AG10803 (cell line): ENCODE results near the gene RIN3.

Experiments used
- DNase-seq: peaks from one replicate; pipeline ENCODE4 v3.0.0; 2010; ENCODE audit warnings: low read depth
- H3K4me3 ChIP-seq: 2 replicates; pipeline ENCODE4 v1.5.1; 2011; ENCODE audit warnings: mild to moderate bottlenecking, low read length, control low read depth
- TF ChIP-seq, protein P1 (sequence below): conservative IDR thresholded peaks from 2 replicates; pipeline ENCODE4 v1.5.1; 2011; ENCODE audit warnings: mild to moderate bottlenecking, low read length, control low read depth, inconsistent platforms

The RIN3 gene

DNA sequence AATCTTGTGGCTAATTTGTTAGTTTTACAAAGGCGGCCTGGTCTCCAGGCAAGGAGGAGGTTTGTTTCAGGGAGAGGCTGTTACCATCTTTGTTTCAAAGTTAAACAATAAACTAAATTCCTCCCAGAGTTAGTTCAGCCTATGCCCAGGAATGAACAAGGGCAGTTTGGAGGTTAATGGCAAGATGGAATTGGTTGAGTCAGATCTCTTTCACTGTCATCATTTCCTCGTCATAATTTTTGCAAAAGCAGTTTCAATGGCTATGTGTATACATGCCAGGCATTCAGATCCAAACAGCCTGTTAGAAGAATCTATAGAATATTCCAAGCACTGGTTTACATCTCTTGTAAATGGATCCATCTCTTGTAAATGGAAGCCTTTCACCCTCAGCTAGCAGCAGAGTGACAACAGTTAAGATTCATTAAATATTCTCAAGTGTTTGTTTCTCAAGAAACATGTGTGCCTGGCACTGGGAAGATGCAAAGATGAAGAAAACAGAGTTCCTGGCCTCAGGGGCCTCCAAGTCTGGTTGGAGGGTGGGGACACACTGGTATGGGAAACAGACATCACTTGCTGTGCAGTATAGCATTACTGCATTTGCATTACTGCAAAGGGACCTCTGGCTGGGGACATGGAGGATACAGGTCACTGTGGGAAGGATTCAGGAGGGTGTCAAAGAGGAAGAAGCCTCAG is 65.8 kb downstream of the RIN3 start:
- TF ChIP-seq, protein P1, sequence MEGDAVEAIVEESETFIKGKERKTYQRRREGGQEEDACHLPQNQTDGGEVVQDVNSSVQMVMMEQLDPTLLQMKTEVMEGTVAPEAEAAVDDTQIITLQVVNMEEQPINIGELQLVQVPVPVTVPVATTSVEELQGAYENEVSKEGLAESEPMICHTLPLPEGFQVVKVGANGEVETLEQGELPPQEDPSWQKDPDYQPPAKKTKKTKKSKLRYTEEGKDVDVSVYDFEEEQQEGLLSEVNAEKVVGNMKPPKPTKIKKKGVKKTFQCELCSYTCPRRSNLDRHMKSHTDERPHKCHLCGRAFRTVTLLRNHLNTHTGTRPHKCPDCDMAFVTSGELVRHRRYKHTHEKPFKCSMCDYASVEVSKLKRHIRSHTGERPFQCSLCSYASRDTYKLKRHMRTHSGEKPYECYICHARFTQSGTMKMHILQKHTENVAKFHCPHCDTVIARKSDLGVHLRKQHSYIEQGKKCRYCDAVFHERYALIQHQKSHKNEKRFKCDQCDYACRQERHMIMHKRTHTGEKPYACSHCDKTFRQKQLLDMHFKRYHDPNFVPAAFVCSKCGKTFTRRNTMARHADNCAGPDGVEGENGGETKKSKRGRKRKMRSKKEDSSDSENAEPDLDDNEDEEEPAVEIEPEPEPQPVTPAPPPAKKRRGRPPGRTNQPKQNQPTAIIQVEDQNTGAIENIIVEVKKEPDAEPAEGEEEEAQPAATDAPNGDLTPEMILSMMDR, result no peak
- H3K4me3 ChIP-seq, result no peak overlapping the region
- no peak for DNase-seq

DNA sequence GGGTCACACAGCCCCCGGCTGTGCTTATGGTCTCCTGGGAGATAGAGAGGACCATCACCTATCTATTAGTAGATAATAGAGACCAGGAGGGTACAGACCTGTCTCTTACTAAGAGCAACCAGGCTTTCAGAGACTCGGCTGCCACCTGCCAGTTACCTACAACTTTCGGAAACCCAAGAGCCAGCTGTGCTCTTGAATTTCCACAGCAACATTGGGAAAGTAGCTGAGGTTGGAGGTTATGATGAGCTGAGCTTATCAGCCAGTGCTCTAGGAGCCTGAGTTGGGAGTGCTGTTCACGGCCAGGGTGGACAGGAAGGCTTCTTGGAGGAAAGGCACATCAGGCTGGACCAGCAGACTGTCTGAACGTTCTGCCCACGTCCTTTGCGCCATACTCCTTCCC is 67.6 kb downstream of the RIN3 start:
- DNase-seq, result no peak
- TF ChIP-seq, protein P1, result no peak
- no peak overlapping the region for H3K4me3 ChIP-seq

DNA sequence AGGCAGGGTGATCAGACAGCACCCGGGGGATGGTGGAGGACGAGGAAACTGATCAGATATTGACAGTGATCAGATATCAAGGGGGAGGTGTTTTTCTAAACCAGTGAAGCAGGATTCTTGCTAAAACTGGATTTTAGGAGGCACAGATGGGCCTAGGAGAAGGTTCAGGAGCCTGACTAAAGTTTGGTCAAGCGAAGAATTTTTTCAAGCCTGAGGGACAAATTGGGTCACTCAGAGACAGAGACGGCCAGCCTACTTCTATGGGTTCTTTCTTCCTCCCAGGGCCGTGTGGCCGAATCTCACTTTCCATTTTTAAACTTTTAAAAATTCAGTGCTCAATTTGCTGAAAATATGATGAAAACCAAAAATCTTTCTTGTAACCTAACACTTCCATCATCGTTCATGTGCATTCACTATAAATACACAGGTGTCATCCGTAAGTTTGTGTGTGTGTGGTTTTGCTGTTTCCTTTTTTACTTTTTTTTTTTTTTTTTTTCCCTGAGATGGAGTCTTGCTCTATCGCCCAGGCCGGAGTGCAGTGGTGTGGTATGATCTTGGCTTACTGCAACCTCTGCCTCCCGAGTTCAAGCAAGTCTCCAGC is 68.5 kb downstream of the RIN3 start:
- TF ChIP-seq, protein P1, result no peak

DNA sequence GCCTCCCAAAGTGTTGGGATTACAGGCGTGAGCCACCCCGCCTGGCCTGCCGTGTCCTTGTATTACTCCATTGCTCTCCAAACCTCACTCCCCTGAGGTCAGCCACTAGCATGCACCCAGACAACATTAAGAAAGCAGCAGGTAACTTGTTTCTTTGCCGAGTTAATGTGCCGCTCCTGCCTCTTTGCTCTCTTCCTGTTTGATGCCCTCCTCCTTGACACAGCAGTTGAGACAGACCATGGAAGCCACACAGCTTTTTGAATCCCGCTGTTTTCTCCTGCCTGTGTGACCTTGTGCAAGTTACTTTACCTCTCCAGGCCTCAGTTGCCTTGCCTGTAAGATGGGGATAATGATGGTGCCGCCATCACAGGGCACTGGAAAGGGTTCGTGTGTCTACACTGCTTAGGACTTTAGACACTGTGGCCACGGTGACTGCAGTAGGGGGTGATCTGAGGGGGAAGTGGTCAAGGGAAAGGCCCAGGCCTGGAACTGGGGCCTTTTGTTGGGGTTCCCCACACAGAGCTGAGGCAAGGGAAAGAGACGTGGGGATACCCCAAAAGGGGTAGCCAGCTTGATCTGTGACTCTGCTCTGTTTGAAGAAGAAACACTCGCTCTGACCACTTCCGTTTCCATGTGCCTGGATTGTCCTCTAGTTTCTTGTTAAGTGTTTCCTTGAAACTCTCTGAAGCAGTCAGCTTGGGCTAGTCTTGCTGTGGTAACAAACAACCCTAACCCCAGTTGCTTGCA is 69.3 kb downstream of the RIN3 start:
- DNase-seq, result no peak
- no peak overlapping the region for H3K4me3 ChIP-seq
- TF ChIP-seq, protein P1, result no peak

More for the DNA sequence above, 68.5 kb downstream of the RIN3 start:
- no peak for DNase-seq
- H3K4me3 ChIP-seq, result no peak overlapping the region

DNA sequence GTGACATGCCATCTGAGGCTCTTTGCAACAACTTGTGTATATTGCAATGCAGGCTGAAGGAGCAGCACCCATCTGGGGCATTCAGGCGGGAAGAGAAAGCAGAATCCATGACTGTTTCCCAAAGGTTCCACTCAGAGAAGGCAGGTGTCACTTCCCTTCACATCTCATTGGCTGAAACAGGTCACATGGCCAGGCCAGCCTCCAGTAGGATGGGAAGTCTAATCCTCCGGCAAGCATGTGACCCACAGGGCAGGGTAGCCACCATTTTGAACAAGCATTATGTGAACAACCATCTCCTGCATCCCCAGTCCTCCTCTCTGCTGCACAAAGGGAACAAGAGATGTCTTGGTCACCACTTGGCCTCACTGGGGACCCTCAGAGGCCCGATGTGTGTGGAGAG is 70.6 kb downstream of the RIN3 start:
- DNase-seq, result no peak
- no peak overlapping the region for H3K4me3 ChIP-seq
- TF ChIP-seq, protein P1, result no peak

DNA sequence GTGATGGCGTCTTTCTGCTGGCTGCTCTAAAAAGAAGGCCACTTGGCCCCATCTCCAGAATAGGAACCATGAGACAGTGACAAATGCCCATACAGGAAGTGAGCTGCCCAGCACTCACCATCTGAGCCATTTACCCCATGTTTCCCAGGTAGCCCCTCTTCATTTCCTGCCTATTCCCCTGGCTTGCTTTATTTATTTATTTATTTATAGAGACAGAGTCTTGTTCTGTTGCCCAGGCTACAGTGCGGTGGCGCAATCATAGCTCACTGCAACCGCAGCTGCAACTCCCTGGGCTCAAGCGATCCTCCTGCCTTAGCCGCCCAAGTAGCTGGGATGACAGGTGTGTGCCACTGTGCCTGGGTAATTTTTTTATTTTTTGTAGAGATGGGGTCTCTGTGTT is 71.2 kb downstream of the RIN3 start:
- TF ChIP-seq, protein P1, result no peak
- DNase-seq, result peak; percentile 17
- no peak overlapping the region for H3K4me3 ChIP-seq
